Measurements from ENCODE around the gene SAXO1.

Gene SAXO1

DNA sequence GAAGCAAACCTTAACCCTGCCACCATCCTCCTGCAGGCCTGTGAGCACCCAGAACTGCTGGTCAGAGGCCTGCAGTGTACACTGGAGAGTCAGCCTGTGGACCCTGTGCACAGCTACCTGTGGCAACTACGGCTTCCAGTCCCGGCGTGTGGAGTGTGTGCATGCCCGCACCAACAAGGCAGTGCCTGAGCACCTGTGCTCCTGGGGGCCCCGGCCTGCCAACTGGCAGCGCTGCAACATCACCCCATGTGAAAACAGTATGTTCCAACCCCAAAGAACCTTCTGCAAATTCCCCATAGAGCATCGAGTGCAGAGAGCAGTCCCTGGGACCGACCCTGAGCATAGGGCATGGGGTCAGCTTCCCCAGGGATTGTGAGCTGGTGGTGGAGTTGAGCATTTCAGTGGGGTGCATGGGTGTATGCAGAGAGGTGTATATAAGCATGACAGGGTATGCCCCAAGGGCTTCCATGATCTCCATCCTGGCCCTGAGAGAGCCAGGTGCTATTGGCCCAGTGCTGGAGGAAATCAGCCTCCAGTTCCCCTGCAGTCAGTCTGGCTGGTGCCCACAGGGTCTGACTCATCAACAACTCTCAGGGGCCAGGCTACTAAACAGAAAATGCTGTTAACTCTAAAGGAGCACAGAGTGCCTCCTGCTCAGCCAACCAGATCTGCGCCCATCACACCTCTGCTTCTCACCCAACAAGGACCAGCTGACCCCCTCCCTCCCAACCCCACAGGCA lies 126.2 kb downstream of the SAXO1 start:
- no peak overlapping the region for H3K4me3 ChIP-seq (ENCODE audit: low read length)
- TF ChIP-seq, protein P1, sequence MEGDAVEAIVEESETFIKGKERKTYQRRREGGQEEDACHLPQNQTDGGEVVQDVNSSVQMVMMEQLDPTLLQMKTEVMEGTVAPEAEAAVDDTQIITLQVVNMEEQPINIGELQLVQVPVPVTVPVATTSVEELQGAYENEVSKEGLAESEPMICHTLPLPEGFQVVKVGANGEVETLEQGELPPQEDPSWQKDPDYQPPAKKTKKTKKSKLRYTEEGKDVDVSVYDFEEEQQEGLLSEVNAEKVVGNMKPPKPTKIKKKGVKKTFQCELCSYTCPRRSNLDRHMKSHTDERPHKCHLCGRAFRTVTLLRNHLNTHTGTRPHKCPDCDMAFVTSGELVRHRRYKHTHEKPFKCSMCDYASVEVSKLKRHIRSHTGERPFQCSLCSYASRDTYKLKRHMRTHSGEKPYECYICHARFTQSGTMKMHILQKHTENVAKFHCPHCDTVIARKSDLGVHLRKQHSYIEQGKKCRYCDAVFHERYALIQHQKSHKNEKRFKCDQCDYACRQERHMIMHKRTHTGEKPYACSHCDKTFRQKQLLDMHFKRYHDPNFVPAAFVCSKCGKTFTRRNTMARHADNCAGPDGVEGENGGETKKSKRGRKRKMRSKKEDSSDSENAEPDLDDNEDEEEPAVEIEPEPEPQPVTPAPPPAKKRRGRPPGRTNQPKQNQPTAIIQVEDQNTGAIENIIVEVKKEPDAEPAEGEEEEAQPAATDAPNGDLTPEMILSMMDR (conservative IDR thresholded peaks at IDR 0.05; ENCODE audit: low read length): no peak
- DNase-seq (ENCODE audit: low read depth): peak; percentile 50

DNA sequence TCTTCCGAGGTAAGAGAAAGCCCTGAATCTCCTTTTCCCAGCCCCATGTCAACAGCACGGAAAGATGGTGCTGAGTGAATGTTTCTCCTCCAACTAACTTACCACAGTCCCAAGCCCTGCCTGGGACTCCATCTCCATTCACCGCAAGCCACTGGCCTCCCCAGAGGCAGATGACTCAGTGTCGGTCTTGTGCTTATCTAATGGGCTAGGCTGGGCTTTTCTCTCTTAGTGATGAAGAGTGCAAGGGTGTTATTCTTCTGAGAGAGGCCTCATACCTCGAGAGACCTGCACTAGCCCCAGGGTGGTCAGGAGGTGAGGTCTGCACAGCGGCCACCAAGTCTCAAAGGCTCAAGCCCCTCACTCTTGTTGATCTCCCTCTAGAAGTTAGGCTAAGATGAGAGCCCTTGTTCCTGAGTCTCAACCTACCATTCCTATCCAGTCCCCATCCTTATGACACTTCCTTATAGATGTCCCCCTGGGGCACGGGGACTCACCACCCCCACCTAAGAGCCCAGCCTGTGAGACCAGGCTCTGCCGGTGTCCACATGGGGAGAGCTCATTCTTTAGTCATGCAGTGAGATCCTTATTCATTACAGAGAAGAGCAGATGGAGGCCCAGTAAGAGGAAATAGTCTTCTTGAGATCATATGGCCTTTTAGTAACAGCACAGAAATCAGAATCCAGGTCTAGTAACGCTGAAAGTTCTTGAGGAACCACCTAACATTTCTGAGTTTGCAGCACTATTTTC lies 127.0 kb downstream of the SAXO1 start:
- TF ChIP-seq, protein P1 (conservative IDR thresholded peaks at IDR 0.05; ENCODE audit: low read length): no peak
- H3K4me3 ChIP-seq (ENCODE audit: low read length): no peak overlapping the region
- no peak for DNase-seq (ENCODE audit: low read depth)

DNA sequence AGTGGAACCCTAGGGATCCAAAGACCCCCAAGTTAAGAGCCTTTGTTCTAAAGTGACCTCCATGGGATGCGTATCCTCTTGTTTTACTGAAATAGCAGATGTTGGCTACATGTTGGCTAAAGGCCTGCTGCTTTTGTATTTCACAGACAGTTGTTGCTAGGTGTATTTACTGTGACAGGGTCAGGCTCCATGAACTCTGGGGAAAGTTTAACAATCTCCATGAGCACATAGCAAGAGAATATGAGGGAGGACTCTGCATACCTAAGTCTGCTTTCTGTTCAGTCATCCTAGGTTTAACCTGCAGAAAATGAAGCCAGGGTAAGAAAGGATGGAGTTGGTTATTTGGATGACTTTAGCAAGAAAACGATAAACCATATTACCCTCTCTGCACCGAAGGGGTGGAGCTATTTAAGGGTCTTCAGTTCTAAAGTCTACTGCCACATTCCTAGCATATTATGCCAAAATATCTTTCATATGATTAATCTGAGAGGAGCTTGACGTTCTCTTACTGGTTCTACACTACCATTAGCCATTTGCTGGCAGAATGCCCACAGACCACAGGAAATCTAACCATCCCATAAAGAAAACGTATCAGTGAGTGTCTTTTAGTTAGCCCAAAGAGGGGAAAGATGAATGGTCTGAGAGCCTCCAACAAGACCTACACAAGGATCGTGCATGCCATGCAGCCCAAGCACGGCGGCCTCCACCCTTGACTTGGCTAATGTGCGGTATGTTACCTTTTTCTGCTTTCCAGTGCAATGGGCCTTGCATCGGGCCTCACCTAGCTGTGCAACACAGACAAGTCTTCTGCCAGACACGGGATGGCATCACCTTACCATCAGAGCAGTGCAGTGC lies 127.8 kb downstream of the SAXO1 start:
- TF ChIP-seq, protein P1 (conservative IDR thresholded peaks at IDR 0.05; ENCODE audit: low read length): no peak
- peak; percentile 56 for DNase-seq (ENCODE audit: low read depth)
- H3K4me3 ChIP-seq (ENCODE audit: low read length): no peak overlapping the region

DNA sequence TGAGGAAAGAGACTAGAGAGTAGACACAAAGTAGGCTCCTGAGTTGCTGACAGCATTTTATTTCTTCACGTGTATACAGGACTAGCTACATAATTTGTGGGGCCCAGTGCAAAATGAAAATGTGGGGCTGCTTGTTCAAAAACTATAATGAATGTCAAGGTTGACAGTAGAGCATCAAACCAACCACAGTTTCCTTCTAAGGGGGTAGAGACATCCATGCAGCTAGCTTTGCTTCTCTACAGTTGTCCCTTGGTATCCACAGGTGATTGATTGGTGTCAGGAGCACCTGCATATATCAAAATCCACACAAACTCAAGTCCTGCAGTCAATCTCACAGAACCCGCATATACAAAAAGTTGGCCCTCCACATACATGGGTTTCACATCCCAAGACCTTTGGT lies 129.6 kb downstream of the SAXO1 start:
- H3K4me3 ChIP-seq (ENCODE audit: low read length): no peak overlapping the region
- DNase-seq (ENCODE audit: low read depth): no peak
- TF ChIP-seq, protein P1 (conservative IDR thresholded peaks at IDR 0.05; ENCODE audit: low read length): no peak

DNA sequence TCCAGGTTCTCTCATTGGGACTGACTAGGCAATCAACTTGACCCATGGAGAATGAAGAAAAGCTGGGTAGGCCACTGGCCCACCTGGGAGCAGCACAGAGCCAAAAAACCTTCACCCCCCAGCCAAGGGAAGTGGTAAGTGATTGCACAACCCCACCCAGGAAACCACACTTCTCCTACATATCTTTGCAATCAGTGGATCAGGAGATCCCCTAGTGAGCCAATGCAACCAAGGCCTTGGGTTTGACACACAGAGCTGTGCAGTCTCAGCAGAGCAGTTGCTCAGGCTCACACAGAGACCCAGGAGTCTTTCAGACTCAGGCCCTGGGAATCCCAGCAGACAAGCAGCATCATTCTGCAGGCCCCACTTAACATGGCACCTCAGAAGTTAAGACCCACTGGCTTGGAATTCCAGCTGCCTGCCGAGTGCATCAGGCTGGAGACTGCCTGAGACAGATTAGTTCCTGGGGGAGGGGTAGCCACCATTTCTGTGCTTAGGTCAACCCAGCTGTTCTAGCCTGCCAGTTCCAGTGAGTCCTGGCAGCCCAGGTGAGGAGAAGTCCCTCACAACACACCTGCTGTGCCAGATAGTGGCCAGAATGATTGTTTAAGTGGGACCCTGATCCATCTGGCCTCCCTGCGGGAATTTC lies 136.4 kb downstream of the SAXO1 start:
- no peak overlapping the region for H3K4me3 ChIP-seq (ENCODE audit: low read length)
- TF ChIP-seq, protein P1 (conservative IDR thresholded peaks at IDR 0.05; ENCODE audit: low read length): no peak
- no peak for DNase-seq (ENCODE audit: low read depth)

DNA sequence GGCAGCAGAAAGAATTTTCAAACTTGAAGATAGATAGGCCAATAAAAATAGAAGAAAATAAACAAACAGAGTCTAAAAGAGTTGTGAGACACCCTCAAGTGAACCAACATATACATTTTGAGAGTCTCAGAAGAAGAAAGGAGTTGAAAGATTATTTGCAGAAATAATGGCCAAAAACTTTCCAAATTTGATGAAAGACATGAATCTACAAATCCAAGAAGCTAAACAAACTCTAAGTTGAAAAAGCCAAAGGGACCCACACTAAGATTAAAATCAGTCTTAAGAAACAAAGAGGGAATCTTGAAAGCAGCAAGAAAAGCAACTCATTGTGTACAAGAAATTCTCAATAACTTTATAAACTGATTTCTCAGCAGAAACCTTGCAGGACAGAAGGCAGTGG lies 137.0 kb downstream of the SAXO1 start:
- DNase-seq (ENCODE audit: low read depth): no peak
- H3K4me3 ChIP-seq (ENCODE audit: low read length): no peak overlapping the region
- TF ChIP-seq, protein P1 (conservative IDR thresholded peaks at IDR 0.05; ENCODE audit: low read length): no peak

All from AG10803 (cell line).